Putamen (tissue), 1 donor: Measurements from ENCODE around the gene HDHD5.

Experiments
- DNase-seq: peaks from one replicate; pipeline ENCODE4 v3.0.0-alpha.2; 2016; ENCODE audit warnings: low spot score

HDHD5 gene

GRCh38 chr22:17158568-17159503 is at the start of gene HDHD5:
HDHD5 (minus strand) TSS chr22:17159277; CDS start chr22:17159251, 26 bp downstream.
- peak; percentile 88 for DNase-seq

GRCh38 chr22:17205432-17205831 is 46.4 kb upstream of the HDHD5 start:
- DNase-seq: no peak

- DNase-seq: no peak
Measured at GRCh38 chr22:17201285-17201945, 42.3 kb upstream of the HDHD5 start.

- no peak for DNase-seq
Measured at GRCh38 chr22:17199003-17199731, 40.1 kb upstream of the HDHD5 start.

- DNase-seq: no peak
Measured at GRCh38 chr22:17198170-17199002, 39.3 kb upstream of the HDHD5 start.

- DNase-seq: no peak
Measured at GRCh38 chr22:17194213-17194612, 35.1 kb upstream of the HDHD5 start.

GRCh38 chr22:17192186-17192585 is 33.1 kb upstream of the HDHD5 start:
- DNase-seq: no peak

GRCh38 chr22:17191163-17191784 is 32.2 kb upstream of the HDHD5 start:
- no peak for DNase-seq

- no peak for DNase-seq
Measured at GRCh38 chr22:17190702-17191101, 31.6 kb upstream of the HDHD5 start.

GRCh38 chr22:17176715-17177114 is 17.6 kb upstream of the HDHD5 start:
- no peak for DNase-seq

GRCh38 chr22:17172029-17172833 is 13.2 kb upstream of the HDHD5 start:
- no peak for DNase-seq

- peak; percentile 90 for DNase-seq
Measured at GRCh38 chr22:17171153-17172028, 12.3 kb upstream of the HDHD5 start.

GRCh38 chr22:17167486-17167885 is 8.4 kb upstream of the HDHD5 start:
- DNase-seq: peak; percentile 55

- no peak for DNase-seq
Measured at GRCh38 chr22:17164392-17165024, 5.4 kb upstream of the HDHD5 start.

GRCh38 chr22:17162731-17163130 is 3.7 kb upstream of the HDHD5 start:
- no peak for DNase-seq

- DNase-seq: no peak
Measured at GRCh38 chr22:17161991-17162390, 2.9 kb upstream of the HDHD5 start.

GRCh38 chr22:17159504-17159951 is 451 bp upstream of the HDHD5 start:
- DNase-seq: peak; percentile 64

- DNase-seq: no peak
Measured at GRCh38 chr22:17158176-17158567, 905 bp downstream of the HDHD5 start.

GRCh38 chr22:17157714-17158113 is 1.4 kb downstream of the HDHD5 start:
- DNase-seq: no peak
